K562 (cell line): ENCODE measurements around the gene SERINC3. TPM values are rescaled to one million over a fixed set of nuclear protein-coding genes. Genes with fewer than 3 reads are reported as not detected.

ENCODE experiments used
- ATAC-seq: fragments of 200-7000 bp; cut with Tn5 transposase; 3 replicates; pipeline ENCODE4 v1.9.1; 2020; ENCODE audit warnings: moderate library complexity
- BruUV-seq: library from RNA; stranded (reverse); fragments of 400-500 nt; replicated peaks from 2 replicates; lab custom pipeline; 2021; lab: Mats Ljungman, UMichigan
- CTCF ChIA-PET: fragments of 300-600 bp; formaldehyde crosslinking; extraction: SDS; loops from one replicate; lab custom pipeline; 2021; ENCODE audit warnings: low intra/inter-chr PET ratio; lab: Yijun Ruan, JAX
- POLR2A ChIA-PET: fragments of 300-600, 350-650 bp; sonication (Branson Sonifier 250); formaldehyde crosslinking; extraction: SDS; loops from one replicate; lab custom pipeline; 2021; ENCODE audit warnings: antibody characterized with exemption, inconsistent platforms; lab: Yijun Ruan, JAX
- DNase-seq, 4 experiments: peaks; one replicate each; pipeline versions ENCODE4 v3.0.0 to v3.0.0-alpha.2; 2011 to 2018; ENCODE audit warnings: low spot score in 3 of 4, mixed read lengths in 3 of 4; ENCODE audit errors: extremely low read depth in 1 of 4
- FAIRE-seq: peaks from 2 replicates; lab custom pipeline; 2011; peaks lifted over from hg19 to GRCh38; lab: Jason Lieb, UNC
- H2AFZ ChIP-seq: 2 replicates; pipeline ENCODE4 v1.6.0; 2011; ENCODE audit warnings: low read depth, low read length, control low read depth, inconsistent platforms
- H3K27ac ChIP-seq: fragments of 200-600 bp; 3 replicates; pipeline ENCODE4 v1.8.0; 2011; ENCODE audit warnings: low read depth, mild to moderate bottlenecking, control low read depth, inconsistent platforms, low read length, moderate library complexity, mixed read lengths; ENCODE audit errors: extremely low read depth
- H3K27me3 ChIP-seq, 2 experiments: fragments of 300-600 bp in 1 of 2; 2 replicates in 1 of 2; 3 replicates in 1 of 2; pipeline versions ENCODE4 v1.6.0 to v1.8.0; 2011; ENCODE audit warnings: inconsistent platforms in 2 of 2, low read length in 2 of 2, mild to moderate bottlenecking in 1 of 2, mixed read lengths in 1 of 2, moderate library complexity in 1 of 2; ENCODE audit not compliant: control insufficient read depth in 2 of 2, insufficient read depth in 2 of 2
- H3K36me3 ChIP-seq: fragments of 300-600 bp; 3 replicates; pipeline ENCODE4 v1.8.0; 2011; ENCODE audit warnings: mild to moderate bottlenecking, low read length, inconsistent platforms; ENCODE audit not compliant: control insufficient read depth, insufficient read depth
- H3K4me1 ChIP-seq, 2 experiments: fragments of 200-600 bp in 1 of 2; replicated peaks in 1 of 2; 2 replicates in 1 of 2; 3 replicates in 1 of 2; pipeline versions ENCODE4 v1.5.1 to v1.8.0; 2011; ENCODE audit warnings: inconsistent platforms in 2 of 2, low read length in 2 of 2, mild to moderate bottlenecking in 1 of 2, mixed read lengths in 1 of 2, moderate library complexity in 1 of 2; ENCODE audit not compliant: control insufficient read depth in 2 of 2, insufficient read depth in 2 of 2
- H3K4me2 ChIP-seq: 2 replicates; pipeline ENCODE4 v1.6.1; 2011; ENCODE audit warnings: low read length, control low read depth, inconsistent platforms, mixed read lengths; ENCODE audit not compliant: insufficient read depth
- H3K4me3 ChIP-seq: fragments of 200-600 bp; sonication (generic), shearing (Covaris generic); 2 replicates; pipeline ENCODE4 v1.5.1; 2016; ENCODE audit warnings: control low read depth, inconsistent platforms
- H3K79me2 ChIP-seq: fragments of 200-600 bp; 3 replicates; pipeline ENCODE4 v1.8.0; 2011; ENCODE audit warnings: low read length, inconsistent platforms; ENCODE audit not compliant: control insufficient read depth, insufficient read depth
- H3K9ac ChIP-seq, 2 experiments: 2 replicates each; pipeline versions ENCODE4 v1.6.0 to v1.6.1; 2011; ENCODE audit warnings: low read depth in 2 of 2, low read length in 2 of 2, control low read depth in 1 of 2, inconsistent platforms in 1 of 2, mild to moderate bottlenecking in 1 of 2, mixed read lengths in 1 of 2; ENCODE audit not compliant: insufficient read depth in 1 of 2
- H3K9me1 ChIP-seq: one replicate; pipeline ENCODE4 v1.6.0; 2011; ENCODE audit warnings: inconsistent platforms, mild to moderate bottlenecking, low read length, moderate library complexity; ENCODE audit not compliant: control insufficient read depth, insufficient read depth
- H3K9me3 ChIP-seq: replicated peaks from 2 replicates; pipeline ENCODE4 v1.5.1; 2011; ENCODE audit warnings: low read depth, low read length, inconsistent platforms; ENCODE audit not compliant: control insufficient read depth, insufficient read depth
- H4K20me1 ChIP-seq: replicated peaks from 2 replicates; pipeline ENCODE4 v1.6.1; 2011; ENCODE audit warnings: low read length, inconsistent platforms, mixed read lengths; ENCODE audit not compliant: control insufficient read depth, insufficient read depth
- CSDE1 ChIP-seq, 2 experiments: fragments of 450-650 bp; IDR thresholded peaks; 2 replicates each; pipeline ENCODE4 v1.6.1; 2016; ENCODE audit warnings: mild to moderate bottlenecking in 1 of 2
- MYC ChIP-seq, 2 experiments: fragments of 250-450 bp in 1 of 2; sonication (Bioruptor Pico) in 1 of 2; IDR thresholded peaks; 2 replicates each; pipeline versions ENCODE4 v1.5.1 to v1.6.1; 2012 to 2021; ENCODE audit warnings: low read depth in 2 of 2, borderline replicate concordance in 1 of 2, improper control_type of control experiment in 1 of 2, low read length in 1 of 2, mild to moderate bottlenecking in 1 of 2, moderate library complexity in 1 of 2
- TAF1 ChIP-seq: IDR thresholded peaks from 2 replicates; pipeline ENCODE4 v1.6.1; 2011; ENCODE audit warnings: mild to moderate bottlenecking, low read length, moderate library complexity; ENCODE audit not compliant: insufficient read depth, control insufficient read depth, severe bottlenecking; ENCODE audit errors: extremely low read depth
- TBL1XR1 ChIP-seq, 2 experiments: IDR thresholded peaks; 2 replicates each; pipeline ENCODE4 v1.6.1; 2012; ENCODE audit warnings: improper control_type of control experiment in 2 of 2, low read length in 2 of 2, mild to moderate bottlenecking in 1 of 2
- TCF7 ChIP-seq: sonication (generic); IDR thresholded peaks from 2 replicates; pipeline ENCODE4 v1.6.1; 2016; ENCODE audit warnings: antibody characterized with exemption, borderline replicate concordance
- ZNF212 ChIP-seq: fragments of 450-650 bp; formaldehyde crosslinking; IDR thresholded peaks from 2 replicates; pipeline ENCODE4 v1.4.0; 2020; ENCODE audit warnings: mild to moderate bottlenecking
- ZNF644 ChIP-seq: fragments of 200-800 bp; sonication (Bioruptor generic); IDR thresholded peaks from 2 replicates; pipeline ENCODE4 v1.6.1; 2016; ENCODE audit warnings: low read depth, missing genetic modification characterization, missing compliant biosample characterization
- ZNF699 ChIP-seq: fragments of 250-450 bp; sonication (Bioruptor Pico); IDR thresholded peaks from 2 replicates; pipeline ENCODE4 v1.8.0; 2021; ENCODE audit warnings: mild to moderate bottlenecking, moderate library complexity; ENCODE audit not compliant: insufficient replicate concordance
- WGBS: fragments of 100-300 bp; shearing (Covaris generic); methylation state at CpG from one replicate; pipeline ENCODE4 v1.1.6; 2016; ENCODE audit warnings: low coverage, mixed read lengths; ENCODE audit not compliant: insufficient coverage; ENCODE audit errors: missing lambda C conversion rate; 5-methylcytosine and 5-hydroxymethylcytosine counted together
- in situ Hi-C: fragments of 300-500 bp; cut with MboI; formaldehyde crosslinking; loops from 4 replicates; pipeline ENCODE4 v1.15.0; 2018; ENCODE audit warnings: inconsistent platforms, mixed read lengths
- intact Hi-C: fragments of 100-400 bp; cut with micrococcal nuclease; formaldehyde crosslinking; loops from 2 replicates; pipeline ENCODE4 v1.14.2; 2022
- polyA plus RNA-seq, 8 experiments: library from polyadenylated mRNA; depleted of rRNA in 4 of 8; stranded (reverse) in 5 of 8; unstranded in 3 of 8; fragments of >200 nt; fragmentation: Nextera tagmentation in 2 of 8; fragmentation: Illumina TruSeq in 1 of 8; extraction: Ambion mirVana in 2 of 8; extraction: Trizol in 1 of 8; gene quantifications; 2 replicates each; pipeline versions ENCODE4 v1.2.1 to v1.2.3, GENCODE V29; 2011 to 2014; ENCODE audit warnings: inconsistent platforms in 1 of 8, missing spikeins in 1 of 8
- total RNA-seq, 7 experiments: library from RNA; depleted of rRNA in 6 of 7; stranded (reverse); fragments of >200 nt in 6 of 7; fragmentation: Illumina TruSeq in 2 of 7; extraction: Trizol in 2 of 7; gene quantifications; 2 replicates each; pipeline versions ENCODE4 v1.2.1 to v1.2.3, GENCODE V29; 2011 to 2021; ENCODE audit warnings: low replicate concordance in 1 of 7
- TF ChIP-seq, protein P1 (sequence below), 2 experiments: IDR thresholded peaks; 2 replicates each; pipeline ENCODE4 v1.6.1; 2012; ENCODE audit warnings: improper control_type of control experiment in 2 of 2, low read depth in 2 of 2, low read length in 2 of 2, borderline replicate concordance in 1 of 2
- TF ChIP-seq, protein P2 (sequence below): sonication (generic); formaldehyde crosslinking; IDR thresholded peaks from 2 replicates; pipeline ENCODE4 v1.8.1; 2023; ENCODE audit warnings: missing genetic modification reagents, mild to moderate bottlenecking, borderline replicate concordance

The SERINC3 gene
- total and polyA plus RNA-seq, 9 of the 15 experiments (the other 6 are each of a cell fraction or from before 2014, with no cell fraction given), result 24.7 to 107 (median 48.8) TPM

DNA sequence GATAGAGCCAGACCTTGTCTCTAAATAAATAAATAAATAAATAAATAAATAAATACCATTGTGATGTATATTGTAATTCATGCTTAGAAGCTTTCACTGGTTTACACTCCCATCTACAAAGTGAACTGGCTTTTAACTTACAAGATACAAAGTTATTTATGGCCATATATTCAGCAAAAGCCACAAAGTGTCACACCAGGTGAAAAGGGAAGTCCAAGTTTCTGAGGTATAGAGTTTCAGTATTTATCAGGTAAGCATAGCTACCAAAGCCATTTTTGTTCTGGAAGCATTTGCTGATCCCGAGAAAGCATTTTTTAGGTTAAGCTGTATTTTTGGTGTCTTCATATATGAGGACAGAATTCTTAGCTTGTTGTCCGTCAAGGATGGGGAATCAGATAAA is 38.4 kb upstream of the SERINC3 start:
- H4K20me1 ChIP-seq, result no peaks in the 10 kb centered on the region
- in situ Hi-C loops, result no loop called here
- no peaks in the 10 kb centered on the region for H3K9me1 ChIP-seq
- H3K9me3 ChIP-seq, result no peaks in the 10 kb centered on the region
- no peak overlapping the region for H3K9ac ChIP-seq
- H2AFZ ChIP-seq, result no peak overlapping the region
- ATAC-seq (no peak), DNase-seq (no peak), FAIRE-seq (no peak)
- TF ChIP-seq ZNF644 (tag) (no peak), ZNF212 (CRISPR knock-in tag) (no peak), TBL1XR1 (IDR thresholded peaks at IDR 0.05; ENCODE audit: low read length in 2 of 2) (no peak), MYC (IDR thresholded peaks at IDR 0.05; ENCODE audit: low read depth, low read length) (no peak), MYC (CRISPR knock-in tag; IDR thresholded peaks at IDR 0.05; ENCODE audit: borderline replicate concordance, low read depth) (no peak), TAF1 (no peak), ZNF699 (CRISPR knock-in tag) (no peak), CSDE1 (IDR thresholded peaks at IDR 0.05) (no peak), TCF7 (no peak)
- TF ChIP-seq, protein P1, sequence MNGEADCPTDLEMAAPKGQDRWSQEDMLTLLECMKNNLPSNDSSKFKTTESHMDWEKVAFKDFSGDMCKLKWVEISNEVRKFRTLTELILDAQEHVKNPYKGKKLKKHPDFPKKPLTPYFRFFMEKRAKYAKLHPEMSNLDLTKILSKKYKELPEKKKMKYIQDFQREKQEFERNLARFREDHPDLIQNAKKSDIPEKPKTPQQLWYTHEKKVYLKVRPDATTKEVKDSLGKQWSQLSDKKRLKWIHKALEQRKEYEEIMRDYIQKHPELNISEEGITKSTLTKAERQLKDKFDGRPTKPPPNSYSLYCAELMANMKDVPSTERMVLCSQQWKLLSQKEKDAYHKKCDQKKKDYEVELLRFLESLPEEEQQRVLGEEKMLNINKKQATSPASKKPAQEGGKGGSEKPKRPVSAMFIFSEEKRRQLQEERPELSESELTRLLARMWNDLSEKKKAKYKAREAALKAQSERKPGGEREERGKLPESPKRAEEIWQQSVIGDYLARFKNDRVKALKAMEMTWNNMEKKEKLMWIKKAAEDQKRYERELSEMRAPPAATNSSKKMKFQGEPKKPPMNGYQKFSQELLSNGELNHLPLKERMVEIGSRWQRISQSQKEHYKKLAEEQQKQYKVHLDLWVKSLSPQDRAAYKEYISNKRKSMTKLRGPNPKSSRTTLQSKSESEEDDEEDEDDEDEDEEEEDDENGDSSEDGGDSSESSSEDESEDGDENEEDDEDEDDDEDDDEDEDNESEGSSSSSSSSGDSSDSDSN (IDR thresholded peaks at IDR 0.05; ENCODE audit: borderline replicate concordance in 1 of 2, low read depth in 2 of 2, low read length in 2 of 2), result no peak
- TF ChIP-seq, protein P2, sequence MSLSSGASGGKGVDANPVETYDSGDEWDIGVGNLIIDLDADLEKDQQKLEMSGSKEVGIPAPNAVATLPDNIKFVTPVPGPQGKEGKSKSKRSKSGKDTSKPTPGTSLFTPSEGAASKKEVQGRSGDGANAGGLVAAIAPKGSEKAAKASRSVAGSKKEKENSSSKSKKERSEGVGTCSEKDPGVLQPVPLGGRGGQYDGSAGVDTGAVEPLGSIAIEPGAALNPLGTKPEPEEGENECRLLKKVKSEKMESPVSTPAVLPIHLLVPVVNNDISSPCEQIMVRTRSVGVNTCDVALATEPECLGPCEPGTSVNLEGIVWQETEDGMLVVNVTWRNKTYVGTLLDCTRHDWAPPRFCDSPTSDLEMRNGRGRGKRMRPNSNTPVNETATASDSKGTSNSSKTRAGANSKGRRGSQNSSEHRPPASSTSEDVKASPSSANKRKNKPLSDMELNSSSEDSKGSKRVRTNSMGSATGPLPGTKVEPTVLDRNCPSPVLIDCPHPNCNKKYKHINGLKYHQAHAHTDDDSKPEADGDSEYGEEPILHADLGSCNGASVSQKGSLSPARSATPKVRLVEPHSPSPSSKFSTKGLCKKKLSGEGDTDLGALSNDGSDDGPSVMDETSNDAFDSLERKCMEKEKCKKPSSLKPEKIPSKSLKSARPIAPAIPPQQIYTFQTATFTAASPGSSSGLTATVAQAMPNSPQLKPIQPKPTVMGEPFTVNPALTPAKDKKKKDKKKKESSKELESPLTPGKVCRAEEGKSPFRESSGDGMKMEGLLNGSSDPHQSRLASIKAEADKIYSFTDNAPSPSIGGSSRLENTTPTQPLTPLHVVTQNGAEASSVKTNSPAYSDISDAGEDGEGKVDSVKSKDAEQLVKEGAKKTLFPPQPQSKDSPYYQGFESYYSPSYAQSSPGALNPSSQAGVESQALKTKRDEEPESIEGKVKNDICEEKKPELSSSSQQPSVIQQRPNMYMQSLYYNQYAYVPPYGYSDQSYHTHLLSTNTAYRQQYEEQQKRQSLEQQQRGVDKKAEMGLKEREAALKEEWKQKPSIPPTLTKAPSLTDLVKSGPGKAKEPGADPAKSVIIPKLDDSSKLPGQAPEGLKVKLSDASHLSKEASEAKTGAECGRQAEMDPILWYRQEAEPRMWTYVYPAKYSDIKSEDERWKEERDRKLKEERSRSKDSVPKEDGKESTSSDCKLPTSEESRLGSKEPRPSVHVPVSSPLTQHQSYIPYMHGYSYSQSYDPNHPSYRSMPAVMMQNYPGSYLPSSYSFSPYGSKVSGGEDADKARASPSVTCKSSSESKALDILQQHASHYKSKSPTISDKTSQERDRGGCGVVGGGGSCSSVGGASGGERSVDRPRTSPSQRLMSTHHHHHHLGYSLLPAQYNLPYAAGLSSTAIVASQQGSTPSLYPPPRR (CRISPR knock-in tag), result no peak
- no peak overlapping the region for H3K4me3 ChIP-seq
- POLR2A ChIA-PET, result interaction anchor here (0.6 to 1.2 kb wide), 2 partner anchors 11 to 16 kb away, joined by 4 read pairs; no protein-coding TSS in a partner anchor
- WGBS, result 13% methylated on average over 2 of the region's 2 CpGs
- H3K4me1 ChIP-seq, result no peaks in the 10 kb centered on the region
- CTCF ChIA-PET, result no interaction called here
- no peak overlapping the region for H3K4me2 ChIP-seq
- H3K36me3 ChIP-seq, result no peaks in the 10 kb centered on the region
- no peaks in the 10 kb centered on the region for H3K79me2 ChIP-seq
- no peaks in the 10 kb centered on the region for H3K27me3 ChIP-seq
- H3K27ac ChIP-seq, result no peak overlapping the region
- intact Hi-C loops, result no loop called here
- BruUV-seq, result no TSS peak
